ENCODE measurements around the gene EVC2.
A peak's percentile ranks its signal among the peaks of the same experiment; 100 is the strongest.

EVC2 gene, protein sequence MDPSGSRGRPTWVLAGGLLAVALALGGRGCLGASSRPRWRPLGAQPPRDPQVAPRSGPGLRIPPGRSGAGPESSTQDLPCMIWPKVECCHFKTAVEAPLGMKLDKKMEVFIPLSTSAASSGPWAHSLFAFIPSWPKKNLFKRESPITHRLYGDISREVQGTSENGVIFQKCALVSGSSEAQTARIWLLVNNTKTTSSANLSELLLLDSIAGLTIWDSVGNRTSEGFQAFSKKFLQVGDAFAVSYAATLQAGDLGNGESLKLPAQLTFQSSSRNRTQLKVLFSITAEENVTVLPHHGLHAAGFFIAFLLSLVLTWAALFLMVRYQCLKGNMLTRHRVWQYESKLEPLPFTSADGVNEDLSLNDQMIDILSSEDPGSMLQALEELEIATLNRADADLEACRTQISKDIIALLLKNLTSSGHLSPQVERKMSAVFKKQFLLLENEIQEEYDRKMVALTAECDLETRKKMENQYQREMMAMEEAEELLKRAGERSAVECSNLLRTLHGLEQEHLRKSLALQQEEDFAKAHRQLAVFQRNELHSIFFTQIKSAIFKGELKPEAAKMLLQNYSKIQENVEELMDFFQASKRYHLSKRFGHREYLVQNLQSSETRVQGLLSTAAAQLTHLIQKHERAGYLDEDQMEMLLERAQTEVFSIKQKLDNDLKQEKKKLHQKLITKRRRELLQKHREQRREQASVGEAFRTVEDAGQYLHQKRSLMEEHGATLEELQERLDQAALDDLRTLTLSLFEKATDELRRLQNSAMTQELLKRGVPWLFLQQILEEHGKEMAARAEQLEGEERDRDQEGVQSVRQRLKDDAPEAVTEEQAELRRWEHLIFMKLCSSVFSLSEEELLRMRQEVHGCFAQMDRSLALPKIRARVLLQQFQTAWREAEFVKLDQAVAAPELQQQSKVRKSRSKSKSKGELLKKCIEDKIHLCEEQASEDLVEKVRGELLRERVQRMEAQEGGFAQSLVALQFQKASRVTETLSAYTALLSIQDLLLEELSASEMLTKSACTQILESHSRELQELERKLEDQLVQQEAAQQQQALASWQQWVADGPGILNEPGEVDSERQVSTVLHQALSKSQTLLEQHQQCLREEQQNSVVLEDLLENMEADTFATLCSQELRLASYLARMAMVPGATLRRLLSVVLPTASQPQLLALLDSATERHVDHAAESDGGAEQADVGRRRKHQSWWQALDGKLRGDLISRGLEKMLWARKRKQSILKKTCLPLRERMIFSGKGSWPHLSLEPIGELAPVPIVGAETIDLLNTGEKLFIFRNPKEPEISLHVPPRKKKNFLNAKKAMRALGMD

DNA sequence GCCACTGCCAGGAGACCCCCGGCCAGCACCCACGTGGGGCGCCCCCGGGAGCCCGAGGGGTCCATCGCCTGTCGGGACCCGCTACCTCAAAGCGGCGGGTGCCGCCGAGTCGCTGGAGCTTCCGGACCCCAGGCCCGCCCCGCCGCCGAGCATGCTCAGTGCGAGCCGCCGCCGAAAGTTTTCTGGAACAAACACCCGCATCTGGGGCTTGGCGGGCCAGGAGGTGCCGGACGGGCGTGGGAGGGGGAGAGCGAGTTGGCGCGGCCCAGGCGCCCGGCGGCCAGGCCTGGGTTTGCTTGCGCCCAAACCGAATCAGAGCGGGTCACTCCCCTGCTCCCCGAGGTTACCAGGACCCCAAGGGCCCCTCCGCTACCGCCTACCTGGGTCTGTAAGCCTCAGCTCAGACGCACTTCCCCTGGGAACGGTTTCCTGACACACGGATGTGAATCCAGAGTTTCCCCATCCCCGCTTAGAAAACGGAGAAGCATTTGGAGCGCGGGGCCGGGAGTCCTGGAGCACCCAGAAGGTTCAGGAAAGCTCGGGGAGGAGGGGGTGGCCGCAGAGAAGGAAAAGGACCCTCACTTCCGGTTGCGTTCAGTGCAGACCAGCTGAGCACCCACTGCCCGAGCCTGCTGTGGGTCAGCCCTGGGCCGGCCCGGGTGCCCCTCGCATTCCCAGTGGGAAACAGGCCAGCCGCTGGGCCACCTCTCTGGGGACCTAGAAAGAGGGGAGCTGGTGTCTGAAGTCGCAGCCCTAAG, at the start of gene EVC2:
EVC2 (minus strand) TSS at position 111 of the 758 bp plus-strand sequence; CDS start at position 65, 46 bp downstream.
- no peak for TF ChIP-seq POLR2A (IDR thresholded peaks at IDR 0.05; ENCODE audit: low read depth, low read length)
- no peak for FAIRE-seq

DNA sequence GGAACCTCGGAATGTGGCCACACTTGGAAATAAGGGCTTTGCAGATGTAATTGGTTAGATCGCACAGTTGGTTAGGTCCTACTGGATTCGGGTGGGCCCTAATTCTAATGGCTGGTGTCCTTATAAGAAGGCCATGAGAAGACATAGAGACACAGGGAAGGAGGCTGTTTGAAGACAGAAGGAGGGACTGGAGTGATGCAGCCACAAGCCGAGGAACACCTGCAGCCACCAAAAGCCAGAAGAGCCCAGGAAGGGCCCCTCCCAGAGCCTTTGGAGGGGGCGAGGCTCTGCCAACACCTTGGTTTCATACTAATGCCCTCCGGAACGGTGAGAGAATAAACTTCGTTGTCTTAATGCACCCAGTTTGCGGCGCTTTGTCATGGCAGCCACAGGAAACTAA, 49.6 kb upstream of the EVC2 start:
- DNase-seq (ENCODE audit: insufficient read length, low spot score) (no peak), FAIRE-seq (no peak)
- no peak for TF ChIP-seq POLR2A (IDR thresholded peaks at IDR 0.05; ENCODE audit: low read depth, low read length)

More for the DNA sequence above, at the start of gene EVC2:
- DNase-seq (ENCODE audit: insufficient read length, low spot score): no peak

DNA sequence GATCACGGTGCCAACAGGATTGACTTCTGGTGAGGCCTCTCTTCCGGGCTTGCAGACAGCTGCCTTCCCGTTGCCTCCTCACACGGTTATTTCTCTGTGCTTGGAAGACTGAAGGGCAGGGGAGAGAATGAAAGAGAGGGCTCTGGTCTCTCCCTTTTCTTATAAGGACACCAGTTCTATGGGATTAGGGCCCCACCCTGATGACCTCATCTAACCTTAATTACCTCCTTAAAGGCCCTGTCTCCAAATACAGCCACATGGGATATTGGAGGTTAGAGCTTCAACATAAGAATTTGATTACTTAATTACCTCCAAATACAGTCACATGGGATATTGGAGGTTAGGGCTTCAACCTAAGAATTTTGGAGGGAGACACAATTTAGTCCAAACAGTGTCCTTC, 49.2 kb upstream of the EVC2 start:
- DNase-seq (ENCODE audit: insufficient read length, low spot score): no peak
- TF ChIP-seq POLR2A (IDR thresholded peaks at IDR 0.05; ENCODE audit: low read depth, low read length): no peak
- no peak for FAIRE-seq

DNA sequence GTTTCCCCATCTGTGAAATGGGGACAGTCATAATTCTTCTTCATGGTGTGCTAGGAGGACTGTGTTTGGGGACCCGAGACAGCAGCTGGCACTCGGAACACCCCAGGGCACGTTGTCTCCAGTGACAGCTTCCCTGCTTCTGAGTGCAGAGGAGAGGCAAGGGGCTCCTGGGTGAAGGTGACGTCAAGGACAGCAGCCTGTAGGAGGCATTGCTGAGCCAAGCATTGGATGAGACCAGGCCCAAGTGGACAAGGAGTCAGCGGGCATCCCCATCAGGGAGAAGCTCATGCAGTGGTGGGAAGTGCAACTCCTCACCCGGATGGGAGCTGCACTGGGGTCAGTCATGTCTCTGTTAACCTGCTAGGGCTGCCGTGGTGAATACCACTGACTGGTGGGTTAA, 48.7 kb upstream of the EVC2 start:
- FAIRE-seq (no peak), DNase-seq (ENCODE audit: insufficient read length, low spot score) (no peak)
- TF ChIP-seq POLR2A (IDR thresholded peaks at IDR 0.05; ENCODE audit: low read depth, low read length): no peak

DNA sequence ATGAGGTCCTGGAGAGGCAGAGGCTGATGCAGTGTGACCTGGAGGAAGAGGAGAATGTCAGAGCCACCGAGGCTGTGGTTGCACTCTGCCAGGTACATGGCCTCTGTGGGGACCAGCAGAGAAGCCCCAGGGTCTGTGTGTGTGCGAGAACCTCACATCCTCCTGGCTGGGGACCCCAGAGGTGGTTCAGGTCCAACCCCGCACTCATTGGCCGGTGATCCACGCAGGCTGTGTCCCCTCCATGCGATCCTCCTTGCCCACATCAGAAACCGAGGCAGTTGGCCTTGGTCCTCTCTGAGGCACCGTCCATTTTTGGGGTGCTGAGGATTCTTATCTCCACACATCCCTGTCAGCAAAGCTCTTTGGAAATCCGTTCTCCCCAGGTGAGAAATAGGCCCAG, 47.9 kb upstream of the EVC2 start:
- TF ChIP-seq POLR2A (IDR thresholded peaks at IDR 0.05; ENCODE audit: low read depth, low read length): no peak
- DNase-seq (ENCODE audit: insufficient read length, low spot score) (no peak), FAIRE-seq (no peak)

DNA sequence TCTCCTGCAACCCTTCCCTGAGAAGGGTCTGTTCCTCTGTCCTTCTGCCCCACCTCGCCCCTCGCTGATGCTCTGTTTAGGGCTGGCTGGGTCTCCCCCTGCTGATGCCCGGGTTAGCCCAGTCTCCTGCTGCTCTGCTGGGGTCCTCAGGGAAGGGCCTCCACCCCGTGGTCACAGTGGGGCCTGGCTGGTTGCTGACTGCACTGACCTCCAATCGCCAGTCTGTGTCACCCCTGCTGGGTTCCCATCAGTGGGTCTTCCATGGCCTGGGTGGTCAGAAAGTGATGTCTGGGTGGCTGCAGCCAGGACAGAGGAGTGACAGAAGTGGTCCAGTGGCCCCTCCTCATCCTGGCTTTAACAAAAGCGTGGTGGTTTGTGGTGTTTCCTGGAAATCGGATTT, 47.3 kb upstream of the EVC2 start:
- FAIRE-seq (no peak), DNase-seq (ENCODE audit: insufficient read length, low spot score) (no peak)
- no peak for TF ChIP-seq POLR2A (IDR thresholded peaks at IDR 0.05; ENCODE audit: low read depth, low read length)

DNA sequence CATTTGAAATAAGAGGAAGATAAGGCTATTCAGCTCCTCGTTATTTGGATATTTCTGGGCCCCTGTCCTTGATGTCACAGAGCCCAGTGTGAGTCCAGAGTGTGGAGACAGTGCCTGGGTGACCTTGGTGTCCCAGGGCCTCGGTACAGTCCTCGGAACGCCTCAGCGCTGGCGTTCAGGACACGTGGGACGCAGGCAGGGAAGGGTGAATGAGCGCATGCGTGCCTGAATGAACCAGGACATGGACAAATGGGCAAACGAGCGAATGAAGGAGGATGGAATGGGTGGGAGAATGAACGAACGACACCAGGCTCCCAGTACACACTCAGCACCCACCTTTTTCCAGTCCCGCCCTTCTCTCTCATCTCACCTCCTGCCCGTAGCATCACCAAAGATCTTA, 46.8 kb upstream of the EVC2 start:
- no peak for TF ChIP-seq POLR2A (IDR thresholded peaks at IDR 0.05; ENCODE audit: low read depth, low read length)
- no peak for FAIRE-seq
- no peak for DNase-seq (ENCODE audit: insufficient read length, low spot score)

- DNase-seq (ENCODE audit: insufficient read length, low spot score) (no peak), FAIRE-seq (no peak)
These were observed 46.1 kb upstream of the EVC2 start for GRCh38 chr4:5754529-5754881.

GRCh38 chr4:5753766-5754528, 45.6 kb upstream of the EVC2 start:
- FAIRE-seq (no peak), DNase-seq (ENCODE audit: insufficient read length, low spot score) (peak; percentile 30)
- no peak for TF ChIP-seq POLR2A (IDR thresholded peaks at IDR 0.05; ENCODE audit: low read depth, low read length)

More at GRCh38 chr4:5754529-5754881, 46.1 kb upstream of the EVC2 start:
- TF ChIP-seq POLR2A (IDR thresholded peaks at IDR 0.05; ENCODE audit: low read depth, low read length): no peak

DNA sequence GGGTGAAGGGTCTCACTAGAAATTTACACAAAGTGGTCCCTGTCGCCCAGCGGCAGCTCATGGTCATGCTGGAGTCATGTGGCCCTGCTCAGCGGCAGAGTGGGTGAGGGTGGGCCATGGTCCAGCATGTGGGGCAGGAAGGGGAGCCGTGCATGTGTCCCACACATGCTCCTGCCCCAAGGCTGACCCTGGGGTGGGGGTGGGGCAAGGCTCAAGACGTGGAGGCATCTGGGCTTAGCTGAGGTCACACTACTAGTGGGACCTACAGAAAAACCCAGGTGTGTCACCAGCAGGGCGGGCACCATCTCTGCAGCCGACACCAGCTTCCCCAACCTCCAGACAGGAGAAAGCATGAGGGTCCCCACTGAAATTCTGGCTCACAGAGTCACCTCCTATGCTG, 45.0 kb upstream of the EVC2 start:
- DNase-seq (ENCODE audit: insufficient read length, low spot score) (no peak), FAIRE-seq (no peak)
- no peak for TF ChIP-seq POLR2A (IDR thresholded peaks at IDR 0.05; ENCODE audit: low read depth, low read length)

GRCh38 chr4:5752376-5753184, 44.2 kb upstream of the EVC2 start:
- DNase-seq (ENCODE audit: insufficient read length, low spot score) (no peak), FAIRE-seq (no peak)

More at GRCh38 chr4:5752376-5753184, 44.2 kb upstream of the EVC2 start:
- no peak for TF ChIP-seq POLR2A (IDR thresholded peaks at IDR 0.05; ENCODE audit: low read depth, low read length)
